HG03520 (cell line): Measurements from ENCODE around the gene COQ2.

Experiments
- ATAC-seq: cut with Tn5 transposase; IDR thresholded peaks from one replicate; pipeline ENCODE4 v1.9.1; 2021; ENCODE audit warnings: mild to moderate bottlenecking, moderate library complexity; ENCODE audit not compliant: unreplicated experiment

COQ2 gene

DNA sequence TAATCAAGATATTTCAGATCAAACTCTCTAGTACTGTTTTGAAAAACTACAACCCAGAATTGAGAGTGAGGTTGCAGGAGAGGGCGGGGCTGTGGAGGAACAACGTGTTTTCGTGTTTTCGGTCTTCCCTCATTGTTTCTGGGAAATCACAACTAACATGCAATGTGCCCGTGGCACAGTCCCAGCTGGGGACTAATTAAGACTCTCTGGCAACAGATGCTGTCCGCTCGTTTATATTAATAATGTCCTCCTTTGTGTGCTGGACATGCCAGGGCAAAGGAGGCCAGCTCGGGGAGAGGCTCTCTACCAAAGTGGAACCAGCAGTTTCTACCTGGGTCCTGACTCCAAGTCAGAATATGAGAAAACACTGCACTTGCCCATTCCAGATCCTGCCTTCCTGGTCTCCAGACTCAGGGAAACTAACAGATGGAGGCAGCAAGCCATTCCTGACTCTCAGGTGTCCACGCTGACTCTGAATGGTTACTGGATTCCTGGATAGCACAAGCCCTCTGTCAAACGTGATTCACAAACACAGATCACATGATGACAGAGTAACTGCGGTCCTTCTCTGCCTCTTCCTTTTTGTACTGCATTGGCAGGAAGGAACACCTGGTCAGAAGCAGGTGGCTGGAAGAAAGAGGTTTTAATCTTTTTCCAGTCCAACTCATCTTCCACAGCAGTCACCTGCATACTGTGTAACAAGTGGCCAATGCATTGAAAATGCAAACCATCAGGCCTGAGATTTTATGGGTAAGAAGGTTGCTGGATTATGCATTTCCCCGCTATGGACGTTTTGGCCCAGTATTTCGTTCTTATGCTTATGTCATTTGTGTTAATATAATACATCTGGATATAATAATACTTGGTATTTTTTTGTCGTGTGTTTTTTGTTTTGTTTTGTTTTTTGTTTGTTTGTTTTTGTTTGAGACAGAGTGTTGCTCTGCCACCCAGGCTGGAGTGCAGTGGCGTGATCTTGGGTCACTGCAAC is 65.0 kb downstream of the COQ2 start:
- no peak for ATAC-seq

DNA sequence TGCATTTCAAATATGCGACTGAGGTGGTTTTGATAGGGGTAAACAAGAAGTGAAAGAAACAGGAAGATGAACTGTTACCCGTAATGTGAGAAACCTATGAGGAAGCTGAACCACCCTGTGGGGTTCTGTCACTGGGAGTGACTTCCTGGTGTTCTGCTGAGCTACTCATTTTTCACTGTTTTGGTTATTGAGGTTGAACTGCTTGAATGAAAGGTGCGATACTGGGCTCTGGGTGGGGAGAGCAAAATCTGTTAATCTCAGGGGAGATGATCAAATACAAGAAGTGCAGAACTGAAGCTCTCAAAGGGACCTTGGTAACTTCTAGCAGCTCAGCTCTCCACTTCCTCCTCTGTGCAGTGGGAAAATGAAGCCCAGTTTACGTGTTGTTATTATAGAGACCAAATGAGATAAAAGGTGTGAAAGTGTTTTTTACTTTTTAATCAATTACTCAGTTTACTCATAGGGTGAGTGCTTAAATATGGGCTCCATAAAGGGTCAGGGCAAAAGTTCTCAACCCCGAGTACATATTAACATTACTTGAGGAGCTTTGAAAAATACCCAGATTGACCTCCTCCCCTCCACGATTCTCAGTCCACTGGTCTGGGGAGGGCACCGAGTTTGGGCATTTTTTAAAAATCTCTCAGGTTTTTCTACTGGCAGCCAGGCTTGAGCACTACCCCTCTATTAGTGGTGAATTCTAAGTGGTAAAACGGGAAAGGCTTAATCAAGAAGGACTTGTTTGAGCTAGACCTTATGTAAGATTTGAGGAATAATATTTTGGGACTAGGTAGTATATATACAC is 66.7 kb downstream of the COQ2 start:
- peak; percentile 82 for ATAC-seq

DNA sequence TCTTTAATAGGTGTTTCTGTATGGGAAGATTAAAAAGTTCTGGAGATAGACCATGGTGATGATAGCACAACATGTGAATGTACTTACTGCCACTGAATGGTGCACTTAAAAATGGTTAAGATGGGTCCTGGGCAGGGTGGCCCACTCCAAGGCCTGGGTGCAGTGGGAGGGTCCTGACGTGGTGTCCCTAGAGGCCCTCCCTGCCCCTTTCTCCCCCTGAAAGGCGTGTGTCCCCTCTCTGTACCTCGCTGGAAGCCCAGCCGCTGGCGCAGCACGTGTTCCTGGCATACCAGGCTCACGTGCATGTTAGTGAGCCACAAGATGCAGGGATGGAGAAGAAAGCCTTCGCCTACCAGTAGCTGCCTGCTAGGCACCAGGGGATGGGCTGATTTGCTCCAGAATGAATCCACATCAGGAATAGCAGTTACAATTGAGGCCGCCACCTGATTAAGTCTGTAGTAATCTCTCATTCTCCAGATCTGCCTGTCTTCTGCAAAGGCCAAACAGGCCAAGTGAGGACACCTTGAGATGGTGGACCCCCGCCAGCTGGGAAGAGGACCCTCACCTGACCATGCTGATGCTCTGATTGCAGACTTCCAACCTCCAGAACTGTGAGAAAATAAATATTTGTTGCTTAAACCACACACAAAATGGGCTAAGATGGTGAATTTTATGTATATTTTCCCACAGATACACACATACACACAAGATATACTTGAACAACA is 67.5 kb downstream of the COQ2 start:
- no peak for ATAC-seq

DNA sequence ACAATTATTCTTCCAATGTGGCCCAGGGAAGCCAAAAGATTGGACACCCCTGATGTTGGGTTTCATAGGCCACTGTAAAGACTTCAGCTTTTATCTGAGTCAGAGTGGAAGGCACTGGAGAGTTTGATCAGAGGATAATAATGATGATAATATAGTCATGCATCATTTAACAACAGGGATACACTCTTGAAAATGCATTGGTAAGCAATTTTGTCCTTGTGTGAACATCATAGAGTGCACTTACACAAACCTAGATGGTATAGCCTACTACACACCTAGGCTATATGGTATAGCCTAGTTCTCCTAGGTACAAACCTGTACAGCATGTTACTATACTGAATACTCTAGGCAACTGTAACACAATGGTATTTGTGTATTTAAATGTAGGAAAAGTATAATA is 70.5 kb downstream of the COQ2 start:
- ATAC-seq = no peak
